ENCODE data around the gene C9orf72.

C9orf72 gene

DNA sequence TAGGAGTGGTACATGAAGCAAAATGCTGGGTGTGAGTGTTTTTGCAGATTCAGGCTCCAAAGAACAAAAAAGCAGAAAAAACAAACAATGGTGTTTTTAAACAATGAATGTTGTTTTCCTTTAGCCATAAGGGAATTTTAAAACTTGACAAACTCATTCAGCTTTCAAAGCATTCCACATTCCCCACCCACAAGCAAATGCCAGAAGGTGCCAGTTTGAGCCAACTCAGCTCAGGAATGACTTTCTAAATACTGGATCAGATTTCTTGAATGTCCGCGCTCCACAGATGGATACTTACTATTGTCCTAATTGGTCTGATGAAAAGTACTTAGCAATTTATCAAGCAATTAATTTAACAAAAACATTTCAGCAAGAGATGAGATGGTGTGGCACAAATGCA, 30.8 kb downstream of the C9orf72 start:
- TF ChIP-seq, protein P1, sequence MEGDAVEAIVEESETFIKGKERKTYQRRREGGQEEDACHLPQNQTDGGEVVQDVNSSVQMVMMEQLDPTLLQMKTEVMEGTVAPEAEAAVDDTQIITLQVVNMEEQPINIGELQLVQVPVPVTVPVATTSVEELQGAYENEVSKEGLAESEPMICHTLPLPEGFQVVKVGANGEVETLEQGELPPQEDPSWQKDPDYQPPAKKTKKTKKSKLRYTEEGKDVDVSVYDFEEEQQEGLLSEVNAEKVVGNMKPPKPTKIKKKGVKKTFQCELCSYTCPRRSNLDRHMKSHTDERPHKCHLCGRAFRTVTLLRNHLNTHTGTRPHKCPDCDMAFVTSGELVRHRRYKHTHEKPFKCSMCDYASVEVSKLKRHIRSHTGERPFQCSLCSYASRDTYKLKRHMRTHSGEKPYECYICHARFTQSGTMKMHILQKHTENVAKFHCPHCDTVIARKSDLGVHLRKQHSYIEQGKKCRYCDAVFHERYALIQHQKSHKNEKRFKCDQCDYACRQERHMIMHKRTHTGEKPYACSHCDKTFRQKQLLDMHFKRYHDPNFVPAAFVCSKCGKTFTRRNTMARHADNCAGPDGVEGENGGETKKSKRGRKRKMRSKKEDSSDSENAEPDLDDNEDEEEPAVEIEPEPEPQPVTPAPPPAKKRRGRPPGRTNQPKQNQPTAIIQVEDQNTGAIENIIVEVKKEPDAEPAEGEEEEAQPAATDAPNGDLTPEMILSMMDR (IDR thresholded peaks at IDR 0.05; ENCODE audit: low read depth, low read length), result no peak
- peak; percentile 10 to 13 for DNase-seq (ENCODE audit: low read depth in 2 of 2)
- no peak overlapping the region for H3K4me3 ChIP-seq (replicated peaks in 1 of 2; ENCODE audit: low read depth in 2 of 2, low read length in 2 of 2)

DNA sequence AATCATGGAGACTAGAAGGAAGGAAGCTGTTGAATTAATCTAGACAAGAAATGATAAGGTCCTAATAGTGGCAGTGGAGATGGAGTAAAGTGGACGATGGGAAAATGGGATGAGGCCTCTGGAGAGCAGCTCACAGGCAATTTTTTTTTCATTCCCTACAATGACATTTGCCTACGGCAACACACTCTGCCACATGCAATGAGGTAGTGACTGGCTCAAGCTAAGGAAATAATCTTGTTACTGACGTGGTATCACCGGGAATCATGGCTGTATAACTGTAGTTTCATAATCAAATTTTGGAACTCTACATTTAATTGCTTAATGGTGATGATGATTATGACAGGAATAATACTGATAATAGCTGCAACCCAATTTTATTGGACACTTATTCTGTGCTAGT, 31.5 kb downstream of the C9orf72 start:
- DNase-seq (ENCODE audit: low read depth in 2 of 2), result no peak
- TF ChIP-seq, protein P1 (IDR thresholded peaks at IDR 0.05; ENCODE audit: low read depth, low read length), result no peak
- H3K4me3 ChIP-seq (replicated peaks in 1 of 2; ENCODE audit: low read depth in 2 of 2, low read length in 2 of 2), result no peak overlapping the region

DNA sequence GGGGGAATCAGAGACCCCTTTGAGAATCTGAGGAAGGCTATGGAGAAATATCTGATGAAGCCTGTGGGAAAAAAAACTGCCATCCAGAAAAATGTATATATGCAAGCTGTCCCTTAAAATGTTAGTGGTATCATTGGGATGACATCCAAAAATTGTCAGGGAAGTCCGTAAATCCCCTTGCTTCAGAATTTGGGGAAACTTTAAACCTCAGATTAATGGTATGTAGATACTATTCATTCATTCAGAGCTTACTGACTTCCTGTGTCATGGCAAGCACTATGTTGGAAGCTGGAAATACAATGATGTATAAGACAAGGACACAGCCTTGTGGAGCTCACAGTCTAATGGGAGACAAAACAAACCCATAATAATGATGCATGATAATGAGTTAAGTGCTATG, 32.8 kb downstream of the C9orf72 start:
- peak; percentile 44 to 48 for DNase-seq (ENCODE audit: low read depth in 2 of 2)
- TF ChIP-seq, protein P1 (IDR thresholded peaks at IDR 0.05; ENCODE audit: low read depth, low read length), result no peak
- H3K4me3 ChIP-seq (replicated peaks in 1 of 2; ENCODE audit: low read depth in 2 of 2, low read length in 2 of 2), result no peak overlapping the region

DNA sequence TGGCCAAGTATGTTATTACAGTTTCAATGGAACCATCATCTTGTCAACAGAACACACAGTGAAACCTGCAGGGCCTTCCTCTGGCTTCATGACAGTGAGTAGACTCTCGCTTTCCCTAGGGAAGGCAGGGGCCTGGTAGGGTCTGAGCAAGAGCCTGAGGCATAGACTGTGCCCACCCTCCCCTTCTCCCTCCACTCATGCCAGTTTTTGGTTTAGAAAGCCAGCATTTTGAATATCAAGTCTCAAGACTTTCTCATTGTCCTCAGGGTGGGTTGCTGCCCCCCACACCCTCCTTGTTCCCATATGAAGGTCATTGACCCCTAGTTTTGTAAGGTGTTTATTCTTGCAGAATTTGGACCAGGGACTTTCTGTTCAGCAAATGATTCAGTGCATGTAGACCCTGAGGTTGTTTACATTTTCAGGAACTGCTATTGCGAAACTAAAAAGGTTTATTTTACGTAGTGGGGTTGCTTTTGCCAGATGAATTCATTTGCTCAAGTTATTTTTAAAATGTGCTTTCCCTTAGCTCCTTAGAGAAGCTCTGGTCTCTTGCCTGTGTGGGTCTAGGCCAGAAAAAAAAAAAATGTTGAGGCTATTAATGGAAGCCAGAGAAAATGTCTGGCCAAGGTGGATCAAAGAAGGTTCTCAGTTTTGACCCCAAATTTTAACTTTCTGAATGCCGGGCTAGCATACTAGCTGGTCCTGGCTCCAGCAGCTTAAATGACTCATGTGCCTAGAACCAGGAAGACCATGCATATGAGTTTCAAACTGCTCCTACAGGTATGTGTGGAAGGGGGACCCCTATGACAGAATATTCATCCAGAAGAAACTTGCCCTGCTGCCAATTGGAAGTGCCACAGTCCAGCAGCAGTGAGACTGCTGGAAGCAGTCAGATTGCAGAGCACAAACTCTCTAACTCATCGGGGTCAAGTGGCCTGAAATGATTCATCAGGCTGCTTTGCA, 33.5 kb downstream of the C9orf72 start:
- TF ChIP-seq, protein P1 (IDR thresholded peaks at IDR 0.05; ENCODE audit: low read depth, low read length), result no peak
- peak; percentile 75 to 85 for DNase-seq (ENCODE audit: low read depth in 2 of 2)

DNA sequence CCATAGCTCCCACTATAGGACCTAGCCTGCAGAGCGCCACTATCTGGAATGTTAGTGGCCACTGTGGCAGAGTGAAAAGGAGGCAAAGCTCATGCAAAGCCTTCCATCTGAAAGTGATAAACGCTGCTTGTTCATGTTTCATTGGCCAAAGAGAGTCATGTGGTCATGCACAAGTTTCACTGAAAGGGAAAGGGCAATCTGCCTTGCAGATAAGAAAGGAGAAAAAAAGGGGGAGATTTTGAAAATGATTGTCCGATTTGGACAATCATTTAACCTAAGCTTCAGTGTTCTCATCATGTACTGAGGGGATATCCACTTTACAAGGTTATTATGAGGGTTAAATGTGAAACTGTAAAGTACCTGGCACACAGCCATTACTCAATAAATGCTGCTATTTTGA, 34.6 kb downstream of the C9orf72 start:
- TF ChIP-seq, protein P1 (IDR thresholded peaks at IDR 0.05; ENCODE audit: low read depth, low read length), result no peak
- no peak for DNase-seq (ENCODE audit: low read depth in 2 of 2)

More for the DNA sequence above, 33.5 kb downstream of the C9orf72 start:
- H3K4me3 ChIP-seq (replicated peaks in 1 of 2; ENCODE audit: low read depth in 2 of 2, low read length in 2 of 2), result no peak overlapping the region

DNA sequence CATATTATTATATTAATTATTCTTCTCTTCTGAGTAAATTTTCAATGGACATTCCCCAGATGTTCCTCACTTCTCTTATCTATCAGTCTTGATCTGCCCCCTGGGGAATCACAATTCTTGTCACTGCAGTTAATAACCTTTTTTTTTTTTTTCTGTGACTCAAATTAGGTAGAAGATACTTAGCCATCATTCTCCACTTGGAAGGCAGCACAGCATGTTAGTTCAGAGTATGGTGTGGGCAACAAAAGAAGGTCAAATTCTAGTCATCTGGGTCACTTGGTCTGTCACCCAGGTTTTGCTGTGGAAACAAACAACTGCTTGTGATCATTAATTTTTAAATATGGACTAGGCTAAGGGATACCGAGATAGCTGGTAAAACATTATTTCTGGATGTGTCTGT, 35.5 kb downstream of the C9orf72 start:
- DNase-seq (ENCODE audit: low read depth in 2 of 2), result no peak
- H3K4me3 ChIP-seq (replicated peaks in 1 of 2; ENCODE audit: low read depth in 2 of 2, low read length in 2 of 2), result no peak overlapping the region
- TF ChIP-seq, protein P1 (IDR thresholded peaks at IDR 0.05; ENCODE audit: low read depth, low read length), result no peak

More for the DNA sequence above, 34.6 kb downstream of the C9orf72 start:
- no peak overlapping the region for H3K4me3 ChIP-seq (replicated peaks in 1 of 2; ENCODE audit: low read depth in 2 of 2, low read length in 2 of 2)

Data from cardiac fibroblast (primary cell).